ENCODE data around the gene NRIP1.

DNA sequence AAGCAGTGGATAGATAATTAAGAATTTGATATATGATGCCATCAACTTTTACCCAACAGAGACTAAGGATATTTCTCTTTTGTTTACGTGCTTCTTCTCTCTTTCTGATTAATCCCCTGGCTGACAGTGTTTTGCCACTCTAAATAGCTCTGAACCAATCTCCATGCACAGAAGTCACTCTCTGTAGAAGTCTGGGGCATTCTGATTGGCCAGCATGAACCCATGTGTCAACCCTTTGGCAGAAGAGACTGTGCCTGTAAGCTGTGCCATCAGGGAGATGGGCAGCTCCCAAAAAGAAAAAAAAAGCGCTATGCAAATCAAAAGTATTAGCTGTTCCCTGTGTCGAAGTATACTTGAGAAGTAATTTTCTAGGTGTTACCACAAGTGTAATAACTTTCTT lies 34.1 kb upstream of the NRIP1 start:
- no peak for TF ChIP-seq EZH2phosphoT487 (IDR thresholded peaks at IDR 0.05)
- TF ChIP-seq, protein P1, sequence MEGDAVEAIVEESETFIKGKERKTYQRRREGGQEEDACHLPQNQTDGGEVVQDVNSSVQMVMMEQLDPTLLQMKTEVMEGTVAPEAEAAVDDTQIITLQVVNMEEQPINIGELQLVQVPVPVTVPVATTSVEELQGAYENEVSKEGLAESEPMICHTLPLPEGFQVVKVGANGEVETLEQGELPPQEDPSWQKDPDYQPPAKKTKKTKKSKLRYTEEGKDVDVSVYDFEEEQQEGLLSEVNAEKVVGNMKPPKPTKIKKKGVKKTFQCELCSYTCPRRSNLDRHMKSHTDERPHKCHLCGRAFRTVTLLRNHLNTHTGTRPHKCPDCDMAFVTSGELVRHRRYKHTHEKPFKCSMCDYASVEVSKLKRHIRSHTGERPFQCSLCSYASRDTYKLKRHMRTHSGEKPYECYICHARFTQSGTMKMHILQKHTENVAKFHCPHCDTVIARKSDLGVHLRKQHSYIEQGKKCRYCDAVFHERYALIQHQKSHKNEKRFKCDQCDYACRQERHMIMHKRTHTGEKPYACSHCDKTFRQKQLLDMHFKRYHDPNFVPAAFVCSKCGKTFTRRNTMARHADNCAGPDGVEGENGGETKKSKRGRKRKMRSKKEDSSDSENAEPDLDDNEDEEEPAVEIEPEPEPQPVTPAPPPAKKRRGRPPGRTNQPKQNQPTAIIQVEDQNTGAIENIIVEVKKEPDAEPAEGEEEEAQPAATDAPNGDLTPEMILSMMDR (IDR thresholded peaks at IDR 0.05), result no peak
